IPS-18c (cell line): ENCODE results near the gene MAGI1.
A peak's percentile ranks its signal among the peaks of the same experiment; 100 is the strongest.
"Not testable (repeated sequence)": the region's sequence is repeated elsewhere in the genome, so short reads cannot be mapped to it uniquely, and the experiment has no call there.

ENCODE experiments used
- H3K4me3 ChIP-seq: 2 replicates; pipeline ENCODE4 v1.7.0; 2013; ENCODE audit warnings: low read depth, mild to moderate bottlenecking, low read length, moderate library complexity; ENCODE audit not compliant: insufficient read depth
- H3K9me3 ChIP-seq: one replicate; pipeline ENCODE4 v1.6.1; 2013; ENCODE audit warnings: mild to moderate bottlenecking, low read length, moderate library complexity; ENCODE audit not compliant: control insufficient read depth, insufficient read depth

MAGI1 gene

DNA sequence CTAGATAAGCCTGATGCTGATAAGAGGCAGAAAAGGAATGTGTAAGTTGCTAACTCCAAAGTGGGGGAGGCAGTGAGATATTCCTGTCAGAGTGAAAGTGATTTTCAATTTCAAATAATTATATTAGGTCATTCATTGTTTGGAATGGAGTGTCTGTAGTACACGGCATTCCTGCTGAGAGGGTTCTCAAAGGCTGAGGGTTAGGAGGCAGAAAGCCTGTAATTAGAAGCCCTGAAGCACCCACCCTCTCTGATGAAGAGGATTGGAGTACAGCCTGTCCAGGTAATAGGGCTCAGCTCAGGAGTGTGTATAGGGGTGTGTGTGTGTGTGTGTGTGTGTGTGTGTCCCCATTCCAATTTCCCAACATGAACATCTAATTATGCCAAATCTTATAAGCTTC is 486.8 kb downstream of the MAGI1 start:
- no peak overlapping the region for H3K4me3 ChIP-seq

DNA sequence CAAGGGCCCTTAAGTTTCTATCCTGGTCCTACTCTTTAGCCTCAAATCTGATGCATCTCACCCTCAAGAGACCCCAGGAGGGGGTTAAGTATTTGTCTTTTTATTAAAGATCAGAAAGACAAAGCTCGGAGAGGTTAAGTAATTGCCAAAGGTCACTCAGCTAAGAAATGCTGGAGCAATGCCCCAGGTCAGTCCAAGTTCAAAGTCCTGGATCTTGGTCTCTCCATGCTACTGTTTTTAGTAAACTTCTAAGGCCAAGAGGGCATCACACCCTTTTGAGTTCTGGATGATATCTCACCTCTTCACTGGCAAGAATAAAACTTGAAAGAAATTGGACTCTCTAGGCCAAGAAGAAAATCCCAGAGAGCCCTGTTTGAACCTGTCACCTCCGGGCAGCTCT is 488.6 kb downstream of the MAGI1 start:
- Histone ChIP-seq H3K4me3 (peak overlapping the region; percentile 67; the same call in 1 of the 2 replicates), H3K9me3 (no peaks in the 10 kb centered on the region)

More for the DNA sequence above, 486.8 kb downstream of the MAGI1 start:
- H3K9me3 ChIP-seq, result no peaks in the 10 kb centered on the region

DNA sequence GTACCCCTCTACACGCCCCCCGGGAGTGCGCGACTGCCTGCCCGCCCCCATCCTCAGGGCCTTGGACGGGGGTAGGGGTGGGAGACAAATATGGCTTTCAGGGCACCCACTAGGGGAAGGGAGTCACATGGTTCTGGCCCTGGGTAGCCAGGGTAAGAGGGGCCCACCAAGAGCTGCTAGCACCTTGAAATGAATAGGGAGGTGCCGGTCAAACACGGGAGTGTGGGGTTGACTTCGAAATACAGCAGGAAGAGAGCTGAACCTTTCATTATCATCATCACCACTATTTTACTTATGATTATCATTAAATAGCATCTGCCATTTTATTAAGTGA is 489.1 kb downstream of the MAGI1 start:
- H3K4me3 ChIP-seq, result peak overlapping the region; percentile 67

DNA sequence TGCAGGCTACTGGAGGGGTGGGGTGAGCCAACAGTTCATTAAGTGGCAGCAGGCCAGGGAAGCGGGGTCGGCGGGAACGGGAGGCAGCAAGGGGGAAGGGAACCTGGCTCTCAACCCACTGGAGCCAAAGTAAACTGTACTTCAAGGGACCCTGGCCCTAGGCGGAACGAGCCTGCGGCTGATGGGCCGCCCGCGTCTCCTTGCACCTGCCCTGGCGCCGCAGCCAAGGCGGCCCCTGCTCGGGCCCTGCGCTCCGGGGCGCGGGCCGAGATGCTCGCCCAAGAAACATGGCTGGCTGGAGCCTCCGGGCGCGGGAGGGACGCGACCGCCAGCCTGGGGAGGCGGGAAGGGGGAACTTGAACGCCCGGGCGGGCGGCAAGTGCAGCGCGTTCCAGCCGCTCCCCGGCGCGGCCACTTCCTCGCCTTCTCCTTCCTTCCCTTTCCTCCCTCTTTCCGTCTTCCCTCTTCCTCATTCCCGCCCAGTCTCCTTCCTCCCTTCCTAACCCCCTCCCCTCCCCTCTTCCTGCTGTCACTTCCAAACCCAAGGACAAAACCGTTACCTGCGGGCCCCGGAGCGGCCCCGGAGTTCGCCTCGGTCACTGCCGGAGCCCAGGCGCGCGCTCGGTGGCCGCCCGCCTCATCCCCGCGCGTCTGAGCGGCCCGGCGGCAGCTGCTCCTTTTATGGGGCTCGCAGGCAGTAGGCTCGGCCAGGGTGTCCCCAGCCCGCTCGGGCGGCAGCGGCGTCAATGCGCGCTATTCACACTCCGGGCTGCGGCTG is 489.7 kb downstream of the MAGI1 start:
- no peaks in the 10 kb centered on the region for H3K9me3 ChIP-seq
- peak overlapping the region; percentile 67 for H3K4me3 ChIP-seq

More for the DNA sequence above, 489.1 kb downstream of the MAGI1 start:
- H3K9me3 ChIP-seq, result no peaks in the 10 kb centered on the region

DNA sequence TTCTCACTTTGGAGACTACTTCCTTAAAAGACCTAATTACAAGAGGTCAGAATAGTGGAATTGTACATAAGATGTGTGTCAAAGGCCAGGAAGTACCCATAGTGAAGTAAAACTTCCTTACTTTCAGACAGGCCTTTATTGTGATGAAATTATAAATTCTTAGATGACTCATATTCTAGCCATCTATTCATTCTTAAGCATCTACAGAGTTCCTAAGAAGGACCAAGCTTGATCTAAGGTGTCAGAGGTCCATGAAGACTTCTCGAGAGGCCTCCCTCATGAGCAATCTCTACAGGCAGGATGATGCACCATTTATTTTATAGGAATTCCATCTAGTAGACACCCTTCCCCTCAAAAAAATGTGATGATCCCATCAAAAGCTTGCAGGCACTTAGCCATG is 493.3 kb downstream of the MAGI1 start:
- Histone ChIP-seq H3K4me3 (no peak overlapping the region), H3K9me3 (no peaks in the 10 kb centered on the region)

DNA sequence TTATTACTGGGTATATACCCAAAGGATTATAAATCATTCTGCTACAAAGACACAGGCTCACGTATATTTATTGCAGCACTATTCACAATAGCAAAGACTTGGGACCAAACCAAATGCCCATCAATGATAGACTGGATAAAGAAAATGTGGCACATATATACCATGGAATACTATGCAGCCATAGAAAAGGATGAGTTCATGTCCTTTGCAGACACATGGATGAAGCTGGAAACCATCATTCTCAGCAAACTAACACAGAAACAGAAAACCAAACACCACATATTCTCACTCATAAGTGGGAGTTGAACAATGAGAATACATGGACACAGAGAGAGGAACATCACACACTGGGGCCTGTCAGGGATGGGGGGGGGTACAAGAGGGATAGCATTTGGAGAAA is 495.3 kb downstream of the MAGI1 start:
- H3K4me3 ChIP-seq, H3K9me3 ChIP-seq: not testable (repeated sequence)

DNA sequence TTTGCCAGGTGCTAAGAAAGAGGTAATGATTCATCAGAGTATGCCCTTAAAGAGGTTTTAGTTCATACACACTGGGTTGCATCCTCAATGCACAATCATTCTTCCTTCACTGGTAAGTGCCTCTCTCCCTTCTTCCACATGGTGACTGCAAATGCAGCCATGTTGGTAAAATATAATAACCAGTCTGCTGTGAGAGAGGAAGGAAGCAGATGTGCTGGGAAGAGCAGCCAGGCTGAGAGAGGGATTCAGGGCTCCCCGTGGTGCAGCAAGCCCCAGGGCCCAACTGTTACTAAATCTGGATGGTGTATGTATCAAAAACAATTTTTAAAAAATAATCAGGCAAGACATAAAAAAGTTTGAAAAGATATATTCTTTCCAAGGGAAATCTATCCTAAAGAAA is 498.1 kb downstream of the MAGI1 start:
- H3K9me3 ChIP-seq, result no peaks in the 10 kb centered on the region
- no peak overlapping the region for H3K4me3 ChIP-seq

DNA sequence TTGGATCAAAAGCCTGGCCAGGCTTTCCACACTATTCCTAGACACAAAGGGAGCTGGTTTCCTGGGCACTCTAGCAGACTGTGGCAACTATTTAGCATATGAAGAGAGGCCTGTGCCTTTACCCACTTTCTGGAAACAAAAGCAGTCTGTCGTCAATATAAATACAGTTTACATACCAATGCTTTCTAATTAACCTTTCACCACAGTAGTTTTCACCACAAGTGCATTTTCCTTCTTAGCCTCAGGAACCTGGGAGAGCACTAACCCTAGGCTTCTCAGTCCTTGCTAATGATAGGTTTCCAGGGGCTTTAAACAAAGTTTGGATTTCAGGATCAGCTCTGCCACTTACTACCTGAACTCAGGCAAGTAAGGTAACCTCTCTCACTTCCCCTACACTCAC is 499.1 kb downstream of the MAGI1 start:
- no peaks in the 10 kb centered on the region for H3K9me3 ChIP-seq
- no peak overlapping the region for H3K4me3 ChIP-seq

DNA sequence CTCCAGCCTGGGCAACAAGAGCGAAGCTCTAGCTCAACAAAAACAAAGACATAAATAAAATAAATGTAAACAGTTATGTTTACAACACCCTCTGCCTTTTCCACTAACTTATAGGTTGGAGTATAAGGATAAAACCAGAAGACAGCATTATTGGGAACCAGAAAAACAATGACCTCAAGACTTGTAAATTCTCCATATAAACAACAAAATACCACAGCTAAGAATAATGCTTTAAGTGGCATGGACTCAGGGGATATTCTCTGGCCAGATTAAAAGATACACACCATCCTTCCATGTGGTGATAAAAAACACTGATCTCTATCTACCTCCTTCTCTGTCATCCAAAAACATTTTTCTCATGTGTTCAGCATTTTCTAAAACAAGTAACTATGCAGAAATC is 500.6 kb downstream of the MAGI1 start:
- no peak overlapping the region for H3K4me3 ChIP-seq
- H3K9me3 ChIP-seq, result no peaks in the 10 kb centered on the region

DNA sequence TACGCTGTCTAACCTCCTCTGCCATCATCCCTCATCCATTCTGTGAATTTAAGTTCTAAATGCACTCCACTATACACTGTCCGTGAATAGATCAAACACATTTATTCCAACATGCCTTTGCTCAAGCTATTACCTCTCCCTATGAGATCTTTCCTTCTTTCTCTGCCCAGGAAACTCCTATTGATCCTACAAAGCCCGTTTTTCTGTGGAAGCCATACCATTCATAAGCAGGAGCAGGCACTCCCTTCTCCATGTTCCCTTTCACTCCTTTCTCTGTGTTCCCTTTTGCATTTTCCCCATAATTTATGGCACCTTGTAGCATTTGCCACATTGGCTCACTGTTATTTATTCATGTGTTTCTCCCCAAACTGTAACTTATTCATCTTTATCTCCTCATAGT is 501.6 kb downstream of the MAGI1 start:
- no peaks in the 10 kb centered on the region for H3K9me3 ChIP-seq
- H3K4me3 ChIP-seq, result no peak overlapping the region

DNA sequence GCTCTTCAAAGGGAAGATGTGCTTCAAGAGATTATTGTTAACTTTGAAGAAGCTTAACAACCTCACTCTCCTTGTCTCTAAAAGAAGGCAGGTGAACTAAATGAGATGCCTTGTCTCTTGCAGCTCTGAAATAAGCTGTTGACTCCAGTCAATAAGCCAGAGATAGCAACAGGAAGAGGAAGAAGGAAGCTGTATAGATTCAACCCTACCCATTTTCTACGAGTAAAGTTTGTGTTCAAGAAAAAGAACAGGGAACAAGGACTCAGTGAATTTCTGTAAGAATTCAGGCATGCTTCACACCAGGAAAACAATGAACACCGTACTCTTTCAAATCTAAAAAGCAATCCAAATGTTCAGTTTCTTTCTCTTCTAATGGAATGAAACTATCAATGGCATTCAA is 503.5 kb downstream of the MAGI1 start:
- Histone ChIP-seq H3K9me3 (no peaks in the 10 kb centered on the region), H3K4me3 (no peak overlapping the region)

DNA sequence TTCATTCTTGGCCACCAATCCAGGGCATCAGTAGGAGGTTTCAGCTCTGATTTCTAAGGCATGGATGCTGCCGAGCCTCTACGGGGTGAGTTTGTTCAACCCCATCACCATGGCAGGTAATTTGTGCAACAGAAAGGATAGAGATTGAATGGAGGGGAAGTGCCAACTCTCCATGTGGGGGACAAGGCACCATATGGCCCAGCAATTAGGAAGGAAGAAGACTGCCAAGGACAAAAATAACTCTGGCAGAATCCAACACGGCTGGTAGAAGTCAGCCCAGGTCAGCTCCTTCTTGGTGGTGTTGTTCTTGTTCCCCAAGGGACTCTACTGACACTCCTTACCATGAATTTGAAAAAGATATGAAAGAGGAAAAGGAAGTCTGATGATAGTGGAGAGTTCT is 503.9 kb downstream of the MAGI1 start:
- Histone ChIP-seq H3K9me3 (no peaks in the 10 kb centered on the region), H3K4me3 (no peak overlapping the region)

DNA sequence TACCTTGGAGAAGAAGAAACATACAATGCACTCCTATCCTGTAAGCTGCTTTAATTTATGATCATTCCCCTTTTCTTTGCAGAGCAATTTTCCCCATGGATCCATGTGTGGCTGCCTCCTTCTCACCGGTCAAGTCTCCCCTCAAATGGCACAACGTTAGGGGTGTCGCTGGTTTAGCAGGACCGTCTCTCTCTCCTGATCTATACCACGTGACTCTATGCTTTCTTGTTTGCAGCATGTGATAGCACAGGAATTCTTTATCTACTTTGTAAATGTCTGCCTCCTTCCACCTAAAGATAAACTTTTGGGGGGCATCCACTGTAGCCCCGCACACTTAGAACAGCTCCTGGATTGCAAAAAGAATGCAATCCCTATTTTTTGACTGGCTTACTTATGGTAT is 506.0 kb downstream of the MAGI1 start:
- no peak overlapping the region for H3K4me3 ChIP-seq

DNA sequence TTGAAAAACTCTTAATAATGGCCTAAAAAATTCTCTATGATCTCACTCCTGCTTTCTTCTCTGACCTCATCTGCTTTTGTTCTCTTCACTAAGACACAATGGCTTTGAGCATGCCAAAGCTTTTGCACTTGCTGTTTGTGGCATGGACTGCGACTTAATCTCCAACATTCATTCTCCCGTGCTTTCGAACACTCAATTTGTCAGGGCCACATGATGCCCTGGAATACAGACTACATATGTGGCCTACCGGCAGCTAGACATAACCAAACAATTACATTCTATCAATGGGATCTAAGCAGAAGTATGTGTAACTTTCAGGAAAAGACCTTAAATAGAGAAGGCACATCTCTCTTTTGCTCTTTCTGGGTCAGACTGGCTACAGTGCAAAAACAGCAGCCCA is 506.5 kb downstream of the MAGI1 start:
- no peak overlapping the region for H3K4me3 ChIP-seq
- no peaks in the 10 kb centered on the region for H3K9me3 ChIP-seq

More for the DNA sequence above, 506.0 kb downstream of the MAGI1 start:
- no peaks in the 10 kb centered on the region for H3K9me3 ChIP-seq

DNA sequence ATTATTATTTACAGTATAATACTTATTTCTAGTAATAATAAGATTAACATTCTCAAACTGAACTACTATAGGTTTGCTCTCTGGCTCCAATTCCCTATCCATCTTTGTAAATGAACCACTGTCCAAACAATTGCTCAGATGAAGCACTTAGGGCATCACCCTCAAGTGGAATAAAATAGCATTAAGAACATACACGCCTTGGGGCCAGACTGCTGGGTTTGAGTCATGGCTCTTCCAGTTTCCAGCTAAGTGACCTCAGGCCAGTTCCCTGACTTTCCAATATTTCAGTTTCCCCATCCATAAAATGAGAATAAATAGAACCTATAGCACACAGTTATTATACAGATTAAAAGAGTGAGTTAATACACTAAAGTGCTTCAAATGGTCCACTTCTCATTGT is 507.2 kb downstream of the MAGI1 start:
- Histone ChIP-seq H3K9me3 (no peaks in the 10 kb centered on the region), H3K4me3 (no peak overlapping the region)

DNA sequence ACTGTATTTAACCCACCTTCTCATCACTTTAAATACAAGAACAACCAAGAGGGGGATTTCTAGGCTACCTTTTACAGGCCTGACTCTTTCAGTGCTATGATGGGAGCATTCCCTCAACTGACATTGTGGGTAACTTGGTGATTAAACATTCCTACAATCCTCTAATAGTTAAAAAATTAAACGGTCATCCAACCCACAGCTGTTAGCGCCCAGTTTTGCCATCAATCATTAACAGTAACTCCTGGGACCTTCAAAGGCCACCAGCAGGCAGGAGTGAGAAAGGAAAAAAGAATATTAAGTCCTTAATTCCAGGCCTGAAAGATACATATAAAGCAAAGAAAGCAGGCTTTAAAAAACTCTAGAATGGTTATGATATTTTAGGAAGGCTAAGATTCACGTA is 512.1 kb downstream of the MAGI1 start:
- Histone ChIP-seq H3K9me3 (no peaks in the 10 kb centered on the region), H3K4me3 (no peak overlapping the region)

DNA sequence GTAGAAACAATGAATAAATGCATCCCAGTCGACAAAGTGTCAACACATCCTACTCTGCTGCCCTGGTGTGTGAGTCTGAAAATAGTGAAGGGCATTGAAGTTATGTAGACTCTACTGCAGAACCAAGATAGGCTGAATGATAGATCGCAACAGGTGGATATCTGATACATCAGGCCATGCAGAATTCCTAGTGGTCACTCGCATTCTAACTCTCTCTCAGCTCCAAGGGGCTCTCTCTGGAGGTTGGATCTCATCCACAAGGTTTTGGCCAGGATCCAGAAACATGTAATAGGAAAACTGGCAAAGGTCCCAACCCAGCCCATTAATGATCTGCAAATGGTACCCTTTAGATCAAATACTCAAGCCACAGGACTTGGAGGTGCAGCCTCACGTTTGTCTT is 514.1 kb downstream of the MAGI1 start:
- Histone ChIP-seq H3K4me3 (no peak overlapping the region), H3K9me3 (no peaks in the 10 kb centered on the region)

DNA sequence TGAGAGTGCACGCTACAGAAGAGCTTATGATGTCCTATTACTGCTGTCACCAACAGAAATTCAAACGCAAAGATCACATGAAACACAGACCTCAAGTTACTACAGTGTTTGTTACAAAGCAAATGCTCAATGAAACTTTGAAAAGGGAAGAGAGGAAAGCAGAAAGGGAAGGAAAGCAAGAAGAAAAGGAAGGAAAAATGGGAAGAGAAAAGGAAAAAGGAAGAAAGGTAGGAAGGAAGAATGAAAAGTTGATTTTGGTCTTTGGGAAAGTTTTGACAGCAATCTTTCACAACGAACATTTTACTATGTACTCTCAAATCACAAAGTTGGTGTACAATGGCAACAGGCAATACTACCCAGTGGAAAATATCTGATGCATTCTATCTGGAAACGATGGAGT is 514.8 kb downstream of the MAGI1 start:
- H3K4me3 ChIP-seq, result no peak overlapping the region
- H3K9me3 ChIP-seq, result no peaks in the 10 kb centered on the region

DNA sequence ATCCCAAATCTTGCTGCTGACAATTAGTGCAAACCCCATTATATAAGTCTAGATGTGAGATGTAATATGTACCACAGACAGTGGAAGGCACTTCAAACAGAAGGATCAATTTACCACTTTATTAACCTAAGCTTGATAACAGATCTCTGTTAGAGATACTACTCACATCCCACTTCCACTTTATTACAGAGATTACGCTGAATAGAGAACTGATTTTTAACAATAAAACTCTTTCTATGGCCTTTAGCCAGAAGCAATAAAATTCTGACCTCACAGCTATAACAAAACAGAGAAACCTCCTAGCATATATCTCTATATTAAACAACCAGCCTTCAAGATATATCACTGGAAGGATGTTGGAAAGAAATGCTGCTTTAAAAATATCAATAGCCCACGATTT is 517.7 kb downstream of the MAGI1 start:
- no peaks in the 10 kb centered on the region for H3K9me3 ChIP-seq
- H3K4me3 ChIP-seq, result no peak overlapping the region
